ENCODE data around the gene PDF. TPM values are rescaled to one million over a fixed set of nuclear protein-coding genes. Genes with fewer than 3 reads are reported as not detected.

The PDF gene
- total and polyA plus RNA-seq, 2 of the 13 experiments (the other 11 are each of a cell fraction or from before 2014, with no cell fraction given) = 12.4 to 48.8 TPM

- TF ChIP-seq RNF219 (CRISPR knock-in tag; IDR thresholded peaks at IDR 0.05) = no peak
- no peak for TF ChIP-seq XRCC5 (optimal IDR thresholded peaks at IDR 0.05; ENCODE audit: low read length)
- no peak for TF ChIP-seq ZNF407 (CRISPR knock-in tag; IDR thresholded peaks at IDR 0.05; ENCODE audit: not compliant biosample characterization)
- no peak for TF ChIP-seq FOXP4 (CRISPR knock-in tag; IDR thresholded peaks at IDR 0.05)
- no peak for TF ChIP-seq MIXL1 (CRISPR knock-in tag; IDR thresholded peaks at IDR 0.05)
- TF ChIP-seq ZNF274 (CRISPR knock-in tag; IDR thresholded peaks at IDR 0.05) = no peak
- TF ChIP-seq ZNF800 (CRISPR knock-in tag; IDR thresholded peaks at IDR 0.05) = no peak
- no peak for TF ChIP-seq ZNF7 (CRISPR knock-in tag; IDR thresholded peaks at IDR 0.05)
- no peak for TF ChIP-seq KMT2A (CRISPR knock-in tag; IDR thresholded peaks at IDR 0.05)
- TF ChIP-seq ZNF619 (CRISPR knock-in tag; IDR thresholded peaks at IDR 0.05) = no peak
- no peak for TF ChIP-seq GRHL1 (CRISPR knock-in tag; conservative IDR thresholded peaks at IDR 0.05)
- TF ChIP-seq AKAP8 (CRISPR knock-in tag; IDR thresholded peaks at IDR 0.05) = 0 out of 2 replicates have a peak, but pooled peaks have one; percentile 1
Measured at GRCh38 chr16:69321080-69321479, 9.3 kb downstream of the PDF start (continued).
